Measurements from ENCODE around the gene CLN5.

GRCh38 chr13:76971215-76971614, 20.7 kb upstream of the CLN5 start:
- TF ChIP-seq POLR2A (IDR thresholded peaks at IDR 0.05), result no peak
- no peak for TF ChIP-seq CTCF (IDR thresholded peaks at IDR 0.05)

Data from esophagus squamous epithelium (tissue), 4 donors.